Choroid plexus epithelial cell (primary cell): Measurements from ENCODE around the gene SNX9.

Experiments used
- DNase-seq: peaks from one replicate; pipeline ENCODE4 v3.0.0-alpha.2; 2010; ENCODE audit warnings: low read depth
- H3K4me3 ChIP-seq: 2 replicates; pipeline ENCODE4 v1.5.1; 2011; ENCODE audit warnings: low read depth, mild to moderate bottlenecking, control low read depth, low read length, moderate library complexity
- CTCF ChIP-seq: conservative IDR thresholded peaks from 2 replicates; pipeline ENCODE4 v1.5.1; 2011; ENCODE audit warnings: low read depth, mild to moderate bottlenecking, control low read depth, inconsistent platforms, low read length, moderate library complexity

The SNX9 gene

GRCh38 chr6:157959451-157960227 lies 136.6 kb downstream of the SNX9 start:
- no peak overlapping the region for H3K4me3 ChIP-seq
- no peak for TF ChIP-seq CTCF
- DNase-seq, result no peak

- H3K4me3 ChIP-seq, result no peak overlapping the region
- no peak for DNase-seq
- TF ChIP-seq CTCF, result no peak
Measured at GRCh38 chr6:157961153-157961831, 138.2 kb downstream of the SNX9 start.

DNA sequence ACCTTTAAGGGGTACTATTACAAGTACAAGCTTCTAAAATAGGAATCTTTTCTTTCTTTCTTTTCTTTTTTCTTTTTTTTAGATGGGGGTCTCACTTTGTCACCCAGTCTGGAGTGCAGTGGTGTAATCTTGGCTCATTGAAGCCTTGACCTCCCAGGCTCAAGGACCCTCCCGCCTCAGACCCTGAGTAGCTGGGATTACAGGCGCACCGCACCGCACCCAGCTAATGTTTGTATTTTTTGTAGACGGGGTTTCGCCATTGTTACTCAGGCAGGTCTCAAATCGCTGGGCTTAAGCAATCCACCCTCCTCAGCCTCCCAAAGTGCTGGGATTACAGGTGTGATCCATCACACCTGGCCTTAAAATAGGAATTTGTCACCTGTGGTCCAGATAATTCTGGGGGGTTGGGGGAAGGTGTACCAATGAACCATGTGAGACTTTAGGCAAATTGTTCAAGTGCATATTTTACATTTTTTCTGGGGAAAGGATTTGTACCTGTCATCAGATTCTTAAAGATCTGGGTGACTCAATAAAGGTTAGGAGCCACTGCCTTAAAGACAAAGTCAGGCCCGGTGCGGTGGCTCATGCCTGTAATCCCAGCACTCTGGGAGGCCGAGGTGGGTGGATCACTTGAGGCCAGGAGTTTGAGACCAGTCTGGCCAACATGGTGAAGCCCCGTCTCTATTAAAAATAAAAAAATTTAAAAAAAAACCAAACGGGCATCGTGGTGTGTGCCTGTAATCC lies 139.0 kb downstream of the SNX9 start:
- TF ChIP-seq CTCF, result no peak
- peak; percentile 39 for DNase-seq
- no peak overlapping the region for H3K4me3 ChIP-seq

DNA sequence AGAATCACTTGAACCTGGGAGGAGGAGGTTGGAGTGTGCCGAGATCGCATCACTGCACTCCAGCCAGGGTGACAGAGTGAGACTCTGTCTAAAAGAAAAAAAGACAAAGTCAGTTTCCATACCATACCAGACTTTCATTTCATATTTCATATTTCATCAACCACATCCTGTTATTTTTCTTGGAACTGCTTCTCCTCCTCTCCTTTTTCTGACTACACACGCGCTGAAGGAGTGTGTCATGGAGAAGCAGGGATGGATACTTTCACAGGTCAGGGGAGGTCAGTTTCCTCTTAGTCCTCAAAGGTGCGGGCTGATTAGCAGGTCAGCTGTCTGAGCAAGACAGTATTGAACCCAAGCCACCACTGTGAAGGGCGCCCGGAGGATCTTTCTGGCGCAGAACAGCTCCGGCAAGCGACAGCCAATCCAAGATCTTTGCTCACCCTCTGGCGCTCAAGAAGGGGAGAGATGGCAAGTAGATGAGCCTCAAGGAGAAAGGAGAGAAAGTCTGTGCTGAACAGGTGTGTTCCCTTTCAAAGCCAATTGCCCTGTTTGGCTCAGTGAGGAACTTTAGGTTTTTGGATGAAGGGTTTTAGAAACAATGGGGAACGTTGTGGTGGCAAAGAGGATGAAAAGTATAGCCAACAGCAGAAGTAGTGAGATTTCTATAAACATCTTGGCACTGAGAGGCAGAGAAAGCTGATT lies 139.7 kb downstream of the SNX9 start:
- H3K4me3 ChIP-seq, result no peak overlapping the region
- no peak for TF ChIP-seq CTCF
- peak; percentile 87 for DNase-seq

DNA sequence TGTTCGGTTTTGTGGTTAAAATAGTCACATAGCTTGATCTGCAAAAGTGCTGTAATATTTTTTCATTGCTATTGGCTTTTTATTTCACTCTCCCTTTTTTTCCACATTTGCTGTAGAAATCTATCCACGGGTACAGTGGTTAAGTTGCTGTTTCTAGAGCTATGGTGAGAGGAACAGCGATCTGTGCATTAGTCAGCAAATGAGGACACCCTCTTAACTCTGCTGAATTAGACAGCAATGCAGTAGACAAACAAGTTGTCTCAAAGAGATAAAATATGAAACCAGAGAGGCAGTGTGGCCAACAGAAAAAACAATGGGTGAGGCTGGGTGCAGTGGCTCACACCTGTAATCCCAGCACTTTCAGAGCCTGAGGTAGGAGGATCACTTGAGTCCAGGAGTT lies 141.1 kb downstream of the SNX9 start:
- DNase-seq, result peak; percentile 62
- H3K4me3 ChIP-seq, result no peak overlapping the region
- TF ChIP-seq CTCF, result no peak

GRCh38 chr6:157965387-157965786 lies 142.3 kb downstream of the SNX9 start:
- TF ChIP-seq CTCF, result no peak
- no peak overlapping the region for H3K4me3 ChIP-seq

More at GRCh38 chr6:157965387-157965786, 142.3 kb downstream of the SNX9 start:
- DNase-seq, result no peak
